T-cell (primary cell): Measurements from ENCODE around the gene FHL2. TPM values are rescaled to one million over a fixed set of nuclear protein-coding genes. Genes with fewer than 3 reads are reported as not detected.

Source experiments
- ATAC-seq, 4 experiments: fragments of 200-7000 bp in 3 of 4; fragments of 150-1000 bp in 1 of 4; cut with Tn5 transposase; replicated peaks in 1 of 4; 1 replicate in 3 of 4; 2 replicates in 1 of 4; pipeline ENCODE4 v1.10.0; 2021; ENCODE audit warnings: moderate library complexity in 3 of 4, mild to moderate bottlenecking in 2 of 4, moderate number of reproducible peaks in 1 of 4
- CTCF ChIA-PET, 2 donors: fragments of 300-600 bp; sonication (Branson Sonifier 250); formaldehyde crosslinking; loops; one replicate each; lab custom pipeline; 2022; ENCODE audit warnings: antibody characterized with exemption in 2 of 2; lab: Charles Lee
- POLR2A ChIA-PET, 2 donors: fragments of 300-600 bp; sonication (Branson Sonifier 250); formaldehyde crosslinking; loops; one replicate each; lab custom pipeline; 2022; ENCODE audit warnings: antibody characterized with exemption in 2 of 2; lab: Charles Lee
- DNase-seq, 35 experiments: peaks; one replicate each; pipeline versions ENCODE4 v3.0.0 to v3.0.0-alpha.2; 2013 to 2023
- H3K27ac ChIP-seq: one replicate; pipeline ENCODE4 v1.5.1; 2013; ENCODE audit warnings: low read length
- H3K27me3 ChIP-seq, 2 experiments: replicated peaks in 1 of 2; 1 replicate in 1 of 2; 2 replicates in 1 of 2; pipeline versions ENCODE4 v1.6.1 to v1.7.0; 2013; ENCODE audit warnings: low read length in 1 of 2, mixed read lengths in 1 of 2; ENCODE audit not compliant: control insufficient read depth in 2 of 2, insufficient read depth in 2 of 2; ENCODE audit errors: extremely low read depth in 1 of 2
- H3K36me3 ChIP-seq, 2 donors: 1 replicate in 1 of 2; 2 replicates in 1 of 2; pipeline versions ENCODE4 v1.6.1 to v1.7.0; 2013; ENCODE audit warnings: low read length in 1 of 2; ENCODE audit not compliant: control insufficient read depth in 2 of 2, insufficient read depth in 1 of 2; ENCODE audit errors: extremely low read depth in 1 of 2
- H3K4me1 ChIP-seq, 2 experiments: 1 replicate in 1 of 2; 2 replicates in 1 of 2; pipeline versions ENCODE4 v1.6.1 to v1.7.0; 2013; ENCODE audit warnings: low read length in 2 of 2, mixed read lengths in 1 of 2; ENCODE audit not compliant: insufficient read depth in 2 of 2, control insufficient read depth in 1 of 2; ENCODE audit errors: extremely low read depth in 1 of 2
- H3K4me3 ChIP-seq, 2 donors: 1 replicate in 1 of 2; 2 replicates in 1 of 2; pipeline versions ENCODE4 v1.5.1 to v1.7.0; 2013; ENCODE audit warnings: mild to moderate bottlenecking in 2 of 2, low read length in 1 of 2, moderate library complexity in 1 of 2; ENCODE audit not compliant: control insufficient read depth in 1 of 2; ENCODE audit errors: extremely low read depth in 1 of 2
- H3K9me3 ChIP-seq: 2 replicates; pipeline ENCODE4 v1.7.0; 2013
- H3K27ac Mint-ChIP-seq, 2 donors: one replicate each; pipeline ENCODE4 v1.8.0; 2020 to 2021; ENCODE audit warnings: mild to moderate bottlenecking in 2 of 2, mixed read lengths in 2 of 2
- H3K27me3 Mint-ChIP-seq, 2 donors: one replicate each; pipeline ENCODE4 v1.8.0; 2021 to 2022; ENCODE audit warnings: mixed read lengths in 2 of 2
- H3K36me3 Mint-ChIP-seq: one replicate; pipeline ENCODE4 v1.8.0; 2021; ENCODE audit warnings: mixed read lengths
- H3K4me1 Mint-ChIP-seq, 3 donors: one replicate each; pipeline ENCODE4 v1.8.0; 2020 to 2022; ENCODE audit warnings: mixed read lengths in 3 of 3, mild to moderate bottlenecking in 1 of 3
- H3K4me3 Mint-ChIP-seq, 3 donors: one replicate each; pipeline ENCODE4 v1.8.0; 2020 to 2022; ENCODE audit warnings: mild to moderate bottlenecking in 3 of 3, mixed read lengths in 3 of 3, moderate library complexity in 3 of 3
- H3K9me3 Mint-ChIP-seq, 3 donors: one replicate each; pipeline ENCODE4 v1.8.0; 2020 to 2022; ENCODE audit warnings: mixed read lengths in 3 of 3
- whole genome bisulfite sequencing: methylation state at CpG from one replicate; pipeline ENCODE4 v1.1.5; 2013; ENCODE audit warnings: missing lambda C conversion rate; ENCODE audit not compliant: insufficient coverage; 5-methylcytosine and 5-hydroxymethylcytosine counted together
- total RNA-seq, 35 experiments: library from RNA in 6 of 35; stranded (reverse) in 6 of 35; fragments of 120-200 nt in 1 of 35; gene quantifications; one replicate each; pipeline versions ENCODE4 v1.2.1 to v1.2.4 and lab custom pipeline; 2013 to 2026

The FHL2 gene
- total RNA-seq, 5 donors from 2014 or later (not counting 1 experiment from before 2014, with no cell fraction given) = 0.56 to 1.2 (median 1.1) TPM

- no peaks in the 10 kb centered on the region for H3K36me3 Mint-ChIP-seq
- no peaks in the 10 kb centered on the region for H3K36me3 ChIP-seq
- POLR2A ChIA-PET = no interaction called here
- no peaks in the 10 kb centered on the region for H3K9me3 ChIP-seq
- H3K9me3 Mint-ChIP-seq = no peaks in the 10 kb centered on the region
- peaks cover 0 to 12% of the 10 kb centered on the region in 2 experiments for H3K4me1 ChIP-seq
- 100% methylated on average over 1 of the region's 8 CpGs for WGBS
- CTCF ChIA-PET = no interaction called here
- ATAC-seq (no peak), DNase-seq (no peak)
- no peak overlapping the region for H3K27ac Mint-ChIP-seq
- H3K4me3 ChIP-seq = no peak overlapping the region
- peaks cover 1 to 27% of the 10 kb centered on the region in 2 donors for H3K27me3 Mint-ChIP-seq
- peaks cover 0 to 7% (median 4%) of the 10 kb centered on the region in 3 donors for H3K4me1 Mint-ChIP-seq
- no peak overlapping the region for H3K4me3 Mint-ChIP-seq
- no peak overlapping the region for H3K27ac ChIP-seq
- peaks cover 0 to 17% of the 10 kb centered on the region in 2 experiments for H3K27me3 ChIP-seq
These were observed 4.5 kb upstream of the FHL2 start for GRCh38 chr2:105403241-105403782.

DNA sequence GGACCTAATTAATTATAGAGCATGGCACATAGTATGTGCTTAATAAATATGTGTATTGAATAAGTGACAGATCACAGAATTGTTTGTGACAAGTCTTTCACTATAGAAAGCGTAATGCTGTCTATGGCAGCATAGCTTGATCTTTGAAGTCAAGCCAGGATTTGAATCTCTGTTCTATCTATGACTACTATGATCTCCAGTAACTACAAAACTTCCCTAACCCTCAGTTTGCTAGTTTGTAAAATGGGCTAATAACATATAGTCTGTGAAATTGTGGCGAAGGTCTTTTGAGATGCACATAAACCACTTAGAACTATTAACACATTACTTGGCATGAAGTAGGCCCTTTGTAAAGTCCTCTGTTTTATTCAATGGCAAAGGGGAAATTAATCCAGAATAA, 4.0 kb upstream of the FHL2 start:
- ChIA-PET POLR2A (no interaction called here), CTCF (no interaction called here)
- Mint-ChIP-seq H3K27me3 (peaks cover 0 to 25% of the 10 kb centered on the region in 2 donors), H3K27ac (no peak overlapping the region), H3K36me3 (no peaks in the 10 kb centered on the region), H3K4me3 (no peak overlapping the region), H3K4me1 (peaks cover 0 to 11% (median 8%) of the 10 kb centered on the region in 3 donors), H3K9me3 (no peaks in the 10 kb centered on the region)
- no peak for ATAC-seq
- Histone ChIP-seq H3K27ac (no peak overlapping the region), H3K4me3 (no peak overlapping the region), H3K36me3 (no peaks in the 10 kb centered on the region), H3K4me1 (peaks cover 3 to 14% of the 10 kb centered on the region in 2 experiments), H3K9me3 (no peaks in the 10 kb centered on the region), H3K27me3 (peaks cover 0 to 19% of the 10 kb centered on the region in 2 experiments)
- no CpG with 5 or more reads among the region's 2 CpGs for WGBS
- no peak for DNase-seq

GRCh38 chr2:105401867-105402266, 3.0 kb upstream of the FHL2 start:
- ChIA-PET POLR2A (no interaction called here), CTCF (no interaction called here)
- Mint-ChIP-seq H3K4me3 (no peak overlapping the region), H3K9me3 (no peaks in the 10 kb centered on the region), H3K27me3 (peaks cover 0 to 25% of the 10 kb centered on the region in 2 donors), H3K4me1 (peaks cover 0 to 13% (median 11%) of the 10 kb centered on the region in 3 donors), H3K36me3 (no peaks in the 10 kb centered on the region), H3K27ac (no peak overlapping the region)
- Histone ChIP-seq H3K4me3 (no peak overlapping the region), H3K4me1 (peaks cover 3 to 14% of the 10 kb centered on the region in 2 experiments), H3K9me3 (no peaks in the 10 kb centered on the region), H3K27ac (no peak overlapping the region), H3K36me3 (no peaks in the 10 kb centered on the region), H3K27me3 (peaks cover 0 to 21% of the 10 kb centered on the region in 2 experiments)
- ATAC-seq (no peak), DNase-seq (no peak)
- no CpG with 5 or more reads among the region's 7 CpGs for WGBS

DNA sequence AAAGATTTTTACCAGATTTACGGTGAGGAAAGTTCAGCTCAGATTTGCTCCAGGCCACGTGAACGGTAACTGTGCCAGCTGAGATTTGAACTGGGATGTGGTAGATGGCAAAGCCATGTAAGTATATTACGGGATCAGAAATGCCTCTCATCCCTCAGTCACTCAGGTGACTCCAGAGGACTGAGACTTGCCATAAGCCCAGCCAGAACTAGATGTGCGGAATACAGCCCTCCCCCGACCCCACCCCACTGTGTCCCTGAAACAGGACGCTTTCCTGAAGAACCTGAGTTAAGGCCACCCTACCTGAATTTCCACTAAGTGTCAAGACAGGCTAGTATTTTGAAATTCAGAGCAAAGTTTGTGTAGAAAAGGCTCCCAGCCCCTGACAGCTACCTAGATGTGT, 1.3 kb upstream of the FHL2 start:
- Mint-ChIP-seq H3K27me3 (peaks cover 0 to 34% of the 10 kb centered on the region in 2 donors), H3K9me3 (no peaks in the 10 kb centered on the region), H3K4me3 (peak overlapping the region; percentile 10 to 84 (median 59)), H3K27ac (peak overlapping the region in 1 of 2 donors; percentile 27), H3K36me3 (no peaks in the 10 kb centered on the region), H3K4me1 (peaks cover 0 to 13% (median 11%) of the 10 kb centered on the region in 3 donors)
- ChIA-PET CTCF (interaction anchor here in 1 of 2 donors (1.0 to 1.2 kb wide), 2 partner anchors 13 to 26 kb away, joined by 3 read pairs; no protein-coding TSS in a partner anchor), POLR2A (interaction anchor here in 1 of 2 donors (0.7 kb wide), 1 partner anchor 56 kb away, joined by 9 read pairs; no protein-coding TSS in a partner anchor)
- no peak for DNase-seq
- Histone ChIP-seq H3K4me1 (peaks cover 3 to 14% of the 10 kb centered on the region in 2 experiments), H3K4me3 (no peak overlapping the region), H3K9me3 (no peaks in the 10 kb centered on the region), H3K27me3 (peaks cover 0 to 25% of the 10 kb centered on the region in 2 experiments), H3K36me3 (no peaks in the 10 kb centered on the region), H3K27ac (no peak overlapping the region)
- ATAC-seq = no peak
- WGBS = 100% methylated on average over 1 of the region's 7 CpGs

- Histone ChIP-seq H3K27ac (no peak overlapping the region), H3K27me3 (peaks cover 0 to 26% of the 10 kb centered on the region in 2 experiments), H3K9me3 (no peaks in the 10 kb centered on the region), H3K4me3 (peak overlapping the region; percentile 30 to 81), H3K4me1 (peaks cover 3 to 14% of the 10 kb centered on the region in 2 experiments), H3K36me3 (no peaks in the 10 kb centered on the region)
- H3K27me3 Mint-ChIP-seq = peaks cover 0 to 32% of the 10 kb centered on the region in 2 donors
- H3K27ac Mint-ChIP-seq = no peak overlapping the region
- no peak for ATAC-seq
- H3K9me3 Mint-ChIP-seq = no peaks in the 10 kb centered on the region
- WGBS = 42% methylated on average over 31 of the region's 38 CpGs
- POLR2A ChIA-PET = no interaction called here
- H3K36me3 Mint-ChIP-seq = no peaks in the 10 kb centered on the region
- H3K4me1 Mint-ChIP-seq = peaks cover 0 to 13% (median 11%) of the 10 kb centered on the region in 3 donors
- CTCF ChIA-PET = interaction anchor here (0.7 to 1.0 kb wide), 3 partner anchors 30 to 380 kb away, joined by 3 to 6 read pairs (median 5); no protein-coding TSS in a partner anchor
- peak overlapping the region; percentile 53 to 84 (median 59) for H3K4me3 Mint-ChIP-seq
- DNase-seq = no peak
These were observed 483 bp upstream of the FHL2 start for GRCh38 chr2:105399207-105399861.

GRCh38 chr2:105397953-105398335, 907 bp downstream of the FHL2 start:
- Histone ChIP-seq H3K4me3 (peak overlapping the region; percentile 70 to 81), H3K27me3 (peaks cover 0 to 26% of the 10 kb centered on the region in 2 experiments)

More at GRCh38 chr2:105397953-105398335, 907 bp downstream of the FHL2 start:
- ChIA-PET CTCF (interaction anchor here in 1 of 2 donors (1.0 kb wide), 1 partner anchor 120 kb away, joined by 3 read pairs; no protein-coding TSS in a partner anchor), POLR2A (no interaction called here)
- DNase-seq (peak in 1 of 35 experiments; percentile 11), ATAC-seq (no peak)
- no peaks in the 10 kb centered on the region for H3K36me3 Mint-ChIP-seq
- Histone ChIP-seq H3K4me1 (peaks cover 3 to 14% of the 10 kb centered on the region in 2 experiments), H3K9me3 (no peaks in the 10 kb centered on the region), H3K36me3 (no peaks in the 10 kb centered on the region), H3K27ac (no peak overlapping the region)
- peaks cover 0 to 31% of the 10 kb centered on the region in 2 donors for H3K27me3 Mint-ChIP-seq
- no peaks in the 10 kb centered on the region for H3K9me3 Mint-ChIP-seq
- peak overlapping the region; percentile 80 to 84 (median 80) for H3K4me3 Mint-ChIP-seq
- no peak overlapping the region for H3K27ac Mint-ChIP-seq
- H3K4me1 Mint-ChIP-seq = peaks cover 0 to 13% (median 11%) of the 10 kb centered on the region in 3 donors
- 74% methylated on average over 4 of the region's 6 CpGs for WGBS
